HepG2 (cell line): ENCODE measurements around the gene CIBAR2. TPM values are rescaled to one million over a fixed set of nuclear protein-coding genes. Genes with fewer than 3 reads are reported as not detected.
A peak's percentile ranks its signal among the peaks of the same experiment; 100 is the strongest.

Source experiments
- HOXA9 ChIP-seq: sonication (generic); formaldehyde crosslinking; IDR thresholded peaks from 2 replicates; pipeline ENCODE4 v1.8.1; 2022; ENCODE audit warnings: missing genetic modification reagents, mild to moderate bottlenecking, moderate library complexity, borderline replicate concordance
- NBN ChIP-seq: fragments of 450-650 bp; conservative IDR thresholded peaks from 2 replicates; pipeline ENCODE4 v1.6.1; 2017
- POGZ ChIP-seq: sonication (generic); formaldehyde crosslinking; IDR thresholded peaks from 2 replicates; pipeline ENCODE4 v1.4.0; 2020; ENCODE audit warnings: mild to moderate bottlenecking, missing genetic modification reagents
- POLR2A ChIP-seq, 2 experiments: IDR thresholded peaks; 2 replicates each; pipeline ENCODE4 v1.6.1; 2011; ENCODE audit warnings: low read depth in 2 of 2, low read length in 2 of 2, mild to moderate bottlenecking in 1 of 2, moderate library complexity in 1 of 2; ENCODE audit not compliant: insufficient read depth in 1 of 2
- PRMT3 ChIP-seq: sonication (generic); formaldehyde crosslinking; IDR thresholded peaks from 2 replicates; pipeline ENCODE4 v1.8.1; 2022; ENCODE audit warnings: low read depth, mild to moderate bottlenecking, moderate library complexity, missing genetic modification reagents, borderline replicate concordance
- REPIN1 ChIP-seq: sonication (generic); formaldehyde crosslinking; IDR thresholded peaks from 2 replicates; pipeline ENCODE4 v1.8.0; 2022; ENCODE audit warnings: missing genetic modification reagents, low read depth, mild to moderate bottlenecking, borderline replicate concordance
- SIX4 ChIP-seq: sonication (generic); formaldehyde crosslinking; IDR thresholded peaks from 2 replicates; pipeline ENCODE4 v1.4.0; 2020; ENCODE audit warnings: missing genetic modification reagents
- SMYD3 ChIP-seq: sonication (generic); formaldehyde crosslinking; IDR thresholded peaks from 2 replicates; pipeline ENCODE4 v1.8.1; 2023; ENCODE audit warnings: mild to moderate bottlenecking, missing genetic modification reagents
- TBP ChIP-seq: sonication (generic); formaldehyde crosslinking; IDR thresholded peaks from 2 replicates; pipeline ENCODE4 v1.5.0; 2020; ENCODE audit warnings: missing genetic modification reagents
- ZEB1 ChIP-seq: IDR thresholded peaks from 2 replicates; pipeline ENCODE4 v1.6.1; 2012; ENCODE audit warnings: mild to moderate bottlenecking, low read depth, inconsistent platforms; ENCODE audit not compliant: insufficient replicate concordance
- ZNF446 ChIP-seq: sonication (generic); formaldehyde crosslinking; IDR thresholded peaks from 2 replicates; pipeline ENCODE4 v1.5.0; 2020; ENCODE audit warnings: mild to moderate bottlenecking, missing genetic modification reagents
- ZNF616 ChIP-seq: sonication (generic); formaldehyde crosslinking; IDR thresholded peaks from 2 replicates; pipeline ENCODE4 v1.5.0; 2020; ENCODE audit warnings: low read depth, mild to moderate bottlenecking, missing genetic modification reagents
- ZNF724P ChIP-seq: sonication (generic); formaldehyde crosslinking; IDR thresholded peaks from 2 replicates; pipeline ENCODE4 v1.8.0; 2022; ENCODE audit warnings: missing genetic modification reagents, borderline replicate concordance
- ZNF749 ChIP-seq: sonication (generic); formaldehyde crosslinking; IDR thresholded peaks from 2 replicates; pipeline ENCODE4 v1.8.0; 2022; ENCODE audit warnings: mild to moderate bottlenecking, missing genetic modification reagents, moderate library complexity, borderline replicate concordance
- ZNF782 ChIP-seq: sonication (generic); formaldehyde crosslinking; IDR thresholded peaks from 2 replicates; pipeline ENCODE4 v1.4.0; 2020; ENCODE audit warnings: missing genetic modification reagents, mild to moderate bottlenecking, borderline replicate concordance
- ZNF83 ChIP-seq: sonication (generic); formaldehyde crosslinking; IDR thresholded peaks from 2 replicates; pipeline ENCODE4 v1.4.0; 2020; ENCODE audit warnings: missing genetic modification reagents, mild to moderate bottlenecking, borderline replicate concordance
- ZZZ3 ChIP-seq: sonication (generic); formaldehyde crosslinking; IDR thresholded peaks from 2 replicates; pipeline ENCODE4 v1.4.0; 2020; ENCODE audit warnings: missing genetic modification reagents, mild to moderate bottlenecking, borderline replicate concordance
- polyA plus RNA-seq, 8 experiments: library from polyadenylated mRNA; depleted of rRNA in 3 of 8; stranded (reverse) in 7 of 8; unstranded in 1 of 8; fragments of >200 nt; fragmentation: Illumina TruSeq in 4 of 8; extraction: Trizol in 4 of 8; gene quantifications; 2 replicates each; pipeline versions ENCODE4 v1.2.1 to v1.2.3, GENCODE V29; 2011 to 2016; ENCODE audit warnings: low read depth in 4 of 8, missing spikeins in 1 of 8, mixed read lengths in 1 of 8; ENCODE audit not compliant: insufficient read depth in 1 of 8
- total RNA-seq, 5 experiments: library from RNA; depleted of rRNA; stranded (reverse); fragments of >200 nt; fragmentation: Illumina TruSeq; extraction: Trizol; gene quantifications; 2 replicates each; pipeline ENCODE4 v1.2.3, GENCODE V29; 2016; ENCODE audit warnings: low read depth in 1 of 5
- TF ChIP-seq, protein P1 (sequence below): sonication (generic); formaldehyde crosslinking; IDR thresholded peaks from 2 replicates; pipeline ENCODE4 v1.4.0; 2020; ENCODE audit warnings: missing genetic modification reagents
- TF ChIP-seq, protein P2 (sequence below), 2 experiments: sonication (generic) in 1 of 2; formaldehyde crosslinking in 1 of 2; IDR thresholded peaks; 2 replicates each; pipeline versions ENCODE4 v1.4.0 to v1.6.1; 2018 to 2020; ENCODE audit warnings: missing genetic modification reagents in 2 of 2, borderline replicate concordance in 1 of 2, low read depth in 1 of 2, mild to moderate bottlenecking in 1 of 2, missing biosample characterization in 1 of 2
- TF ChIP-seq, protein P3 (sequence below): IDR thresholded peaks from 2 replicates; pipeline ENCODE4 v1.6.1; 2018; ENCODE audit warnings: missing genetic modification reagents

CIBAR2 gene
- total and polyA plus RNA-seq, 2 of the 13 experiments (the other 11 are each of a cell fraction or from before 2014, with no cell fraction given) = not detected

DNA sequence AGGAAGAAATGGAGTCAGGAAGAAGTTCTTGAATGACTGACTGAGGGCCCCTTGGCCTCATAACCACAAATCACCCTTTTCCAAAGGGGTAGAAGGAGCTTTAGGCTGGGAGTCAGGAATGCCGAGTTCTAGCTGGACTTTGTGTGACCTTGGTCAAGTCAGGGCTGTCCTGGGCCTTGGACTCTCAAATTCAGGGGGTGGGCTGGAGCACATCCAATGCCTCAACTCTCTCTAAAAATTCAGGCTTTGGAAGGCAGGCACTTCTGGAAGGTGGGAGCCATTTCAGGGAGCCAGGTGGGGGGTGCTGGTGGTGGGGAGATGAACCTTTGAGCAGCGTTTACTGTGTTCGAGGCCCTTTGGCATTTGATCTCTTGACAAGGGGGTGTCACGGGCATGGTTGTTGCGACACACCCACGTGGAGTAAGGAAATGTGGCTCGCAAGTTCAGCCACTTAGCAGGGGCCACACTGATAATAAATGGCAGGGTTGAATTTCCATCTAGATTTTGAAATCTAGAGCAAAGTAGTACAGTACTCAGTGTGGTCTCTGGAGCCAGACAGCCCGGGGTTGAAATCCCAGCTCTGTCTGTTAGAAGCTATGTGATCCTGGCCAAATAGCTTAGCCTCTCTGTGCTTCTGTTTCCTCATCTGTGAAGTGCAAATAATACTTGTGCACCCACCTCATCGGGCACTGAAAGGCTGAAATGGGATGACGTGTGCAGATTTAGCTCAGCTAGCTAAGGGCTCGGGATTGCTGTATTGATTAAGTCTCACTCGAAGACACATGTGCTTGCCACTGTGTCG, 47.1 kb upstream of the CIBAR2 start (continued):
- TF ChIP-seq, protein P1, sequence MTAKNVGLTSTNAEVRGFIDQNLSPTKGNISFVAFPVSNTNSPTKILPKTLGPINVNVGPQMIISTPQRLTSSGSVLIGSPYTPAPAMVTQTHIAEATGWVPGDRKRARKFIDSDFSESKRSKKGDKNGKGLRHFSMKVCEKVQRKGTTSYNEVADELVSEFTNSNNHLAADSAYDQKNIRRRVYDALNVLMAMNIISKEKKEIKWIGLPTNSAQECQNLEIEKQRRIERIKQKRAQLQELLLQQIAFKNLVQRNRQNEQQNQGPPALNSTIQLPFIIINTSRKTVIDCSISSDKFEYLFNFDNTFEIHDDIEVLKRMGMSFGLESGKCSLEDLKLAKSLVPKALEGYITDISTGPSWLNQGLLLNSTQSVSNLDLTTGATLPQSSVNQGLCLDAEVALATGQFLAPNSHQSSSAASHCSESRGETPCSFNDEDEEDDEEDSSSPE (CRISPR knock-in tag) = peak; percentile 62; the same call in 1 of the 2 replicates
- TF ChIP-seq ZEB1 (peak; percentile 58), SMYD3 (peak; percentile 62; the same call in 1 of the 2 replicates), POGZ (no peak; the same call in 1 of the 2 replicates), ZNF782 (CRISPR knock-in tag) (no peak), ZNF83 (CRISPR knock-in tag) (no peak), ZNF616 (0 out of 2 replicates have a peak, but pooled peaks have one; percentile 30), NBN (no peak), ZNF724P (peak; percentile 15; the same call in 1 of the 2 replicates), PRMT3 (CRISPR knock-in tag) (no peak), TBP (no peak), ZNF446 (CRISPR knock-in tag) (no peak; the same call in 1 of the 2 replicates), SIX4 (CRISPR knock-in tag) (no peak), ZNF749 (CRISPR knock-in tag) (0 out of 2 replicates have a peak, but pooled peaks have one; percentile 36), REPIN1 (CRISPR knock-in tag) (peak; percentile 87; the same call in 1 of the 2 replicates), ZZZ3 (CRISPR knock-in tag) (no peak), HOXA9 (CRISPR knock-in tag) (no peak), POLR2A (IDR thresholded peaks at IDR 0.05; ENCODE audit: insufficient read depth in 1 of 2, low read depth in 2 of 2, low read length in 2 of 2) (peak in 1 of 2 experiments; percentile 49; a peak in 2 of 4 replicates)
- TF ChIP-seq, protein P2, sequence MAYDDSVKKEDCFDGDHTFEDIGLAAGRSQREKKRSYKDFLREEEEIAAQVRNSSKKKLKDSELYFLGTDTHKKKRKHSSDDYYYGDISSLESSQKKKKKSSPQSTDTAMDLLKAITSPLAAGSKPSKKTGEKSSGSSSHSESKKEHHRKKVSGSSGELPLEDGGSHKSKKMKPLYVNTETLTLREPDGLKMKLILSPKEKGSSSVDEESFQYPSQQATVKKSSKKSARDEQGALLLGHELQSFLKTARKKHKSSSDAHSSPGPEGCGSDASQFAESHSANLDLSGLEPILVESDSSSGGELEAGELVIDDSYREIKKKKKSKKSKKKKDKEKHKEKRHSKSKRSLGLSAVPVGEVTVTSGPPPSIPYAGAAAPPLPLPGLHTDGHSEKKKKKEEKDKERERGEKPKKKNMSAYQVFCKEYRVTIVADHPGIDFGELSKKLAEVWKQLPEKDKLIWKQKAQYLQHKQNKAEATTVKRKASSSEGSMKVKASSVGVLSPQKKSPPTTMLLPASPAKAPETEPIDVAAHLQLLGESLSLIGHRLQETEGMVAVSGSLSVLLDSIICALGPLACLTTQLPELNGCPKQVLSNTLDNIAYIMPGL (CRISPR knock-in tag; IDR thresholded peaks at IDR 0.05; ENCODE audit: borderline replicate concordance in 1 of 2, low read depth in 1 of 2) = 0 out of 4 replicates have a peak, but pooled peaks of 1 of the 2 experiments have one; percentile 34
- TF ChIP-seq, protein P3, sequence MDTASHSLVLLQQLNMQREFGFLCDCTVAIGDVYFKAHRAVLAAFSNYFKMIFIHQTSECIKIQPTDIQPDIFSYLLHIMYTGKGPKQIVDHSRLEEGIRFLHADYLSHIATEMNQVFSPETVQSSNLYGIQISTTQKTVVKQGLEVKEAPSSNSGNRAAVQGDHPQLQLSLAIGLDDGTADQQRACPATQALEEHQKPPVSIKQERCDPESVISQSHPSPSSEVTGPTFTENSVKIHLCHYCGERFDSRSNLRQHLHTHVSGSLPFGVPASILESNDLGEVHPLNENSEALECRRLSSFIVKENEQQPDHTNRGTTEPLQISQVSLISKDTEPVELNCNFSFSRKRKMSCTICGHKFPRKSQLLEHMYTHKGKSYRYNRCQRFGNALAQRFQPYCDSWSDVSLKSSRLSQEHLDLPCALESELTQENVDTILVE (CRISPR knock-in tag) = 0 out of 2 replicates have a peak, but pooled peaks have one; percentile 8
